ENCODE data around the gene SYT11. TPM values are rescaled to one million over a fixed set of nuclear protein-coding genes. Genes with fewer than 3 reads are reported as not detected.

SYT11 gene
- total and polyA plus RNA-seq, 2 of the 8 experiments (the other 6 are each of a cell fraction or from before 2014, with no cell fraction given) = 7.2 to 9.6 TPM

- no peaks in the 10 kb centered on the region for H4K20me1 ChIP-seq (replicated peaks in 1 of 2; ENCODE audit: control insufficient read depth in 1 of 2, insufficient read depth in 2 of 2, low read length in 2 of 2)
- H3K79me2 ChIP-seq (ENCODE audit: control insufficient read depth in 1 of 2, insufficient read depth in 2 of 2, low read length in 2 of 2) = no peaks in the 10 kb centered on the region
- no peak overlapping the region for H3K18ac ChIP-seq (ENCODE audit: extremely low read depth, low read length)
- H3K4ac ChIP-seq (replicated peaks; ENCODE audit: insufficient read length, low read depth, low read length) = no peak overlapping the region
- H4K5ac ChIP-seq (ENCODE audit: insufficient read length, low read depth, low read length) = no peak overlapping the region
- POLR2A ChIA-PET (ENCODE audit: partially characterized antibody) = interaction anchor here (0.6 to 1.3 kb wide), 3 partner anchors 14 to 110 kb away, joined by 3 to 4 read pairs (median 4); no protein-coding TSS in a partner anchor
- H3K27ac ChIP-seq (ENCODE audit: low read depth, low read length) = no peak overlapping the region
- no peak overlapping the region for H3K56ac ChIP-seq (replicated peaks; ENCODE audit: insufficient read length, low read depth, low read length)
- no peaks in the 10 kb centered on the region for H3K9me3 ChIP-seq (ENCODE audit: insufficient read depth in 2 of 2, low read depth in 1 of 2, low read length in 1 of 2)
- H3K4me3 ChIP-seq (ENCODE audit: extremely low read depth in 1 of 4, insufficient read depth in 2 of 4, low read depth in 3 of 4, low read length in 4 of 4) = no peak overlapping the region
- H2AFZ ChIP-seq (ENCODE audit: low read length) = no peak overlapping the region
- no peak overlapping the region for H2AK5ac ChIP-seq (ENCODE audit: low read depth, low read length)
- no peak overlapping the region for H3K14ac ChIP-seq (ENCODE audit: insufficient read length)
- no peak overlapping the region for H3K4me2 ChIP-seq (ENCODE audit: insufficient read depth in 1 of 2, low read depth in 2 of 2, low read length in 2 of 2)
- no peaks in the 10 kb centered on the region for H3K4me1 ChIP-seq (replicated peaks in 1 of 4; ENCODE audit: control insufficient read depth in 3 of 4, insufficient read depth in 4 of 4, low read length in 3 of 4)
- no peak overlapping the region for H3K23ac ChIP-seq (ENCODE audit: insufficient read length)
- FAIRE-seq (no peak), DNase-seq (ENCODE audit: low read depth in 1 of 2, low spot score in 2 of 2) (no peak)
- peaks cover 18 to 62% (median 38%) of the 10 kb centered on the region in 4 experiments for H3K36me3 ChIP-seq (ENCODE audit: control insufficient read depth in 2 of 4, insufficient read depth in 4 of 4, low read length in 3 of 4)
- H2BK20ac ChIP-seq (ENCODE audit: low read length) = no peak overlapping the region
- TF ChIP-seq RFX5 (IDR thresholded peaks at IDR 0.05; ENCODE audit: borderline replicate concordance, low read depth, low read length) (no peak), SP4 (IDR thresholded peaks at IDR 0.05; ENCODE audit: low read length) (no peak), JUND (IDR thresholded peaks at IDR 0.05; ENCODE audit: low read length) (no peak), BRCA1 (IDR thresholded peaks at IDR 0.05; ENCODE audit: low read depth, low read length) (no peak), CHD2 (IDR thresholded peaks at IDR 0.05; ENCODE audit: low read length) (no peak), CBX8 (IDR thresholded peaks at IDR 0.05; ENCODE audit: borderline replicate concordance, low read depth, low read length) (no peak), SP2 (IDR thresholded peaks at IDR 0.05; ENCODE audit: low read length) (no peak), SP1 (IDR thresholded peaks at IDR 0.05; ENCODE audit: low read depth, low read length) (no peak), SIRT6 (IDR thresholded peaks at IDR 0.05; ENCODE audit: low read length) (no peak), SRF (IDR thresholded peaks at IDR 0.05; ENCODE audit: low read depth, low read length) (no peak), TCF12 (IDR thresholded peaks at IDR 0.05; ENCODE audit: low read depth, low read length) (no peak), FOSL1 (IDR thresholded peaks at IDR 0.05; ENCODE audit: insufficient read depth, low read depth, low read length) (no peak), ASH2L (IDR thresholded peaks at IDR 0.05; ENCODE audit: low read length) (no peak), MAFK (IDR thresholded peaks at IDR 0.05; ENCODE audit: low read depth, low read length) (no peak), NANOG (IDR thresholded peaks at IDR 0.05; ENCODE audit: insufficient read depth, low read depth, low read length, poor library complexity, severe bottlenecking) (no peak), PHF8 (conservative IDR thresholded peaks at IDR 0.05; ENCODE audit: low read depth, low read length) (no peak)
- no peak overlapping the region for H2BK12ac ChIP-seq (ENCODE audit: low read depth, low read length)
- no peaks in the 10 kb centered on the region for H3K23me2 ChIP-seq (ENCODE audit: low read depth, low read length)
- 88% methylated on average over 4 of the region's 4 CpGs; no CpG with 5 or more reads in 1 of the 2 experiments for WGBS, 2 experiments (ENCODE audit: extremely low coverage in 1 of 2, insufficient coverage in 1 of 2, insufficient read length in 1 of 2, insufficient replicate concordance in 2 of 2, low coverage in 1 of 2, low lambda C conversion rate in 2 of 2, missing lambda C conversion rate in 1 of 2)
- no peaks in the 10 kb centered on the region for H3K79me1 ChIP-seq (ENCODE audit: low read depth, low read length)
- H4K8ac ChIP-seq (ENCODE audit: extremely low read depth, insufficient read depth, low read length) = no peak overlapping the region
- no peaks in the 10 kb centered on the region for H3K27me3 ChIP-seq (replicated peaks in 1 of 4; ENCODE audit: control insufficient read depth in 3 of 4, extremely low read depth in 1 of 4, insufficient read depth in 3 of 4, low read length in 3 of 4)
- no peak overlapping the region for H4K91ac ChIP-seq (replicated peaks; ENCODE audit: insufficient read length, low read length)
- H3K9ac ChIP-seq (replicated peaks in 1 of 4; ENCODE audit: extremely low read depth in 1 of 4, low read depth in 3 of 4, low read length in 3 of 4) = no peak overlapping the region
- no peak overlapping the region for H2BK5ac ChIP-seq (ENCODE audit: low read depth, low read length)
- H2BK120ac ChIP-seq (replicated peaks; ENCODE audit: low read depth, low read length) = no peak overlapping the region
- no peak overlapping the region for H2BK15ac ChIP-seq (ENCODE audit: low read length)
- CTCF ChIA-PET (ENCODE audit: partially characterized antibody) = interaction anchor here (0.6 kb wide), 1 partner anchor 44 kb away, joined by 3 read pairs; no protein-coding TSS in a partner anchor
These were observed 40.8 kb downstream of the SYT11 start for GRCh38 chr1:155900161-155900560.
